Activated CD4-positive, alpha-beta T cell treated with anti-CD3 and anti-CD28 coated beads, Interleukin-2, amount 50 U/mL, for 16 hours (primary cell): Measurements from ENCODE around the gene CPED1.
"Not testable (repeated sequence)": the region's sequence is repeated elsewhere in the genome, so short reads cannot be mapped to it uniquely, and the experiment has no call there.

Experiments used
- DNase-seq: peaks from one replicate; pipeline ENCODE4 v3.0.0-alpha.2; 2020

CPED1 gene

DNA sequence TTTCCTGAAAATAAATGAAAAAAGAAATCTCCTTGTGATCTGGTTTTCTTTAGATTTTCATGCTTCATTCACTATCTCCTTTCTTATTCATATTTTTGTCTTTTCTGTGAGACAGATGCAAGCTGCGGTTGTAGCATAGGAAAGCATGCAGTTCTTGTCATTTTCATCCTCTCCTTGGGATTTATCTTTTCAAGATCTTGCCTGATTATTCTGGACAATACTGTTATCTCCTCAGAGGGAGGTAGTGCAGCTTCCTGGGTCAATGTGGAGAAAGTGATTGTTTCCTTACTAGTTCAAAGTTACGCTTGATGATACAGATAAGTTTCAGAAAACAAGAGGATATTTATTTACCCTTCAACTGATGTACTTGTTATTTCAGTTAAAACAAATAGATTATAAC lies 114.6 kb downstream of the CPED1 start:
- DNase-seq: no peak

- DNase-seq: no peak
Observed at GRCh38 chr7:121103579-121103978, 115.1 kb downstream of the CPED1 start.

GRCh38 chr7:121105262-121105661 lies 116.8 kb downstream of the CPED1 start:
- DNase-seq: no peak

DNA sequence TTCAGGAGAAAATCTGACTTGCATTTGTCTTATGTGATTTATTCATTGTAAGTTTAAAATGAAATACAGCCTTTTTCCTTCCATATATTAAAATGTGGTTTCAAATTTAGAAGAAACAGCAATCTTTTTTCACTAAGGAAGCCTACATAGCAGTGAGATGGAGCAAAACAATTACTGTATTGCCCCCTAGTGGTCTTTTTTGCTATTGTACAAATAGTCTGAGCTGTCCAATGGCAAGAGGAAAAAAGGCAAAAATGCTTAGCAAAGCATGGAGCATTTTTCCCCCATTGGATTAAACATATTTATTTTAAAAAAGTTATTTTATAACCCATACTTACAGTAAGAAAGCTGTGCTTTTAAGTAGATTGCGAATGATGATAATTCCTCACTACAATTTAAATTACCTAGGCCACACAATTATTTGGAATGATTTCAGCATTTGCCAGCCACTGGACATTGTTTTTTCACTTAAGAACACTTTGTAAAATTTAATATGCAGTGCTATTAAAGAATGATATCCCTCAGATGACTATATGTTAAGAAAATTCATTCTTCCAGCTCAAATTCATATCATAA lies 119.5 kb downstream of the CPED1 start:
- DNase-seq: peak; percentile 63

DNA sequence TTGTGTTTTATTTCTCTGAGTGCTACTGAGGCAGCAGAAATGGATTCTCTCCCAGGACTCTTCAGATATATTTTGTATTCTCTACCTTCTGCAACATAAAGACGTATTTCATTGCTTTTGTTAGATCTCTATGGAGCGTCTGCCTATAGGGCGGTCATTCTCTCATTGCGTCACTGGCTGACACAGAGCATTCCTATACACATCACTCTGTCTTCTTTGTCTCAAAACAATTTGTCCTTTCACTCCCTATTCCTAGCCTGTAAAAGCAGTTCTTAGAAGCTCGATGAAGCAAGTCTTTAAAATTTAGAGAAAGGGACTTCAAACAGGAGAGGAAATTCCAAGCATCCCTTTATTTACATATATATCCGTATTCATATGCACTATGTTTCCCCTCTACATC lies 120.6 kb downstream of the CPED1 start:
- no peak for DNase-seq

DNA sequence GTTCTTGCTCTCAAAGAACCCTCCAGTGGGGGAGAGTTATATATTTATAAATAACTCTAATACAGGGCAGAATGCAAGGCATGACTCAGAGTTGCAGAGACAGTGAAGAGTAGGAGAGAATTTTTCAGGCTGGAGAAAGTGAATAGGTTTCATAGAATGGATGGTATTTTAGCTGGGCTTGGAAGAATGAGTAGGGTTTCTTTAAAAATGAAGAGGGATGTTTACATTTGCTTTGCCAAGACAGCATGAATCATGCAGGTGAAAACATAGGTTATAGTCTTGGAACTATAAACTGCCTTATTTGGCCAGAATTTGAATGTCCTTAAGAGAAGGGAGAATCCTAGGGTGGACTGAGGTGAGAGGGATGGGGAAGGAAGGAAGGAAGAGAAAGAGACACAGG lies 124.8 kb downstream of the CPED1 start:
- DNase-seq: no peak

DNA sequence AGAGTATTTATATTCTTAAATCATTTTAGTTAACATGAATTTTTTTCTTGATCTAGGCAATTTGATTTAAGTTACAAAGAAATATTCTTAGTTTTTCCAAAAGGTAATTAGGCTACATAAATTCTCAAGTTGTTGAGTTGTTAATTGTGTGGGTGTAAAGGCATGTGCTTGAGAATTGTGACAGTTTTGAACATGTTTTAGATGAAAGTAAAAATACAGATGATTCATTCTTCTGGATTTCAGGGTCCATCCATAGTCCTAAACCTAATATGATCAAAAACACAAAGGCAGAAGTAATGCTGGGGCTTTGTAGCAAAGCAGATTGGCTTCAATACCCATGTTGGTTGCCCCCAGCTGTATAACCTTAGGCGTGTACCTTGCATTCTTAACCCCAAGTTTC lies 127.9 kb downstream of the CPED1 start:
- DNase-seq: no peak

- DNase-seq: no peak
Observed at GRCh38 chr7:121119047-121119446, 130.5 kb downstream of the CPED1 start.

DNA sequence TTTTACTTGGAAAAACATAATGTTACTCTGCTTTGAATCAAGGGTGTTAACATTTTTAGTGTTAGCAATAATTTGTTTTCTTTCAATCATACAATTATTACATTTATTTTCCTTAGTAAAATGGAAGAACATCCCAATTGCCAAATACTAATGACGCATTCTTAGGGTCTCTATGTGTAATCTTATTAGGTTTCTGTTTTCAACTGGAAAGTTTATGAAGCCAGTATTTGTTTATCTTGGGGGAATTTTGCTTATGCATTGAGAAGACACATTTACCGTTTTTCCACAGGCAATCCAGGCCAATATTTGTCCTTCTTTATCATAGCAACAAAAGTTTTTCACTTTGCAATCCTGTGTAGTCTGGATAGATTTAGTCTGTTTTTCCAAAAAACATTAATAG lies 134.5 kb downstream of the CPED1 start:
- DNase-seq: no peak

DNA sequence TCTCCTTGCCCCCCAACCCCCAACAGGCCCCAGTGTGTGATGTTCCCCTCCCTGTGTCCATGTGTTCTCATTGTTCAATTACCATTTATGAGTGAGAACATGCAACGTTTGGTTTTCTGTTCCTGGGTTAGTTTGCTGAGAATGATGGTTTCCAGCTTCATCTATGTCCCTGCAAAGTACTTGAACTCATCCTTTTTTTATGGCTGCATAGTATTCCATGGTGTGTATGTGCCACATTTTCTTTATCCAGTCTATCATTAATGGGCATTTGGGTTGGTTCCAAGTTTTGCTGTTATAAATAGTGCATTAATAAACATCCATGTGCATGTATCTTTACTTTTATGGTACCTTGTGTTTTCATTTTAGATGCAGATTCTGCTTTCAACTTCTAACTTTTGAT lies 136.9 kb downstream of the CPED1 start:
- not testable (repeated sequence) for DNase-seq

DNA sequence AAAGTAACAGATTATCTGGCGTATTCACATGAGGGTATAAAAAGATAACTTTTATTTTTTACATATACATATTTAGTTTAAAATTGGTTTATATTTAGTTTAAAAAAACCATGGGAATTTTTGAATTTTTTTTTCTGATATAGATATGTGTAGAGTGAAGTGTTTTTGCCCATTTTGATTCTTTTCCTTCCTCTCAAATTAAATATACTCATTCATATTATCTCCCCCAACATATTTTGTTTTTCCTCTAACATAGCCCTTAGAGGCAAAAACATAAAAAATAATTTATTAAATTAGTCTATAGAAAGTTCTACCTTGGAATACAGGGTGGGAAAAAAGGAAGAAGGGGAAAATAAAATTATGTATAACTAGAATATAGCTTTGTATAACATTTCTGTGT lies 137.7 kb downstream of the CPED1 start:
- DNase-seq: no peak

DNA sequence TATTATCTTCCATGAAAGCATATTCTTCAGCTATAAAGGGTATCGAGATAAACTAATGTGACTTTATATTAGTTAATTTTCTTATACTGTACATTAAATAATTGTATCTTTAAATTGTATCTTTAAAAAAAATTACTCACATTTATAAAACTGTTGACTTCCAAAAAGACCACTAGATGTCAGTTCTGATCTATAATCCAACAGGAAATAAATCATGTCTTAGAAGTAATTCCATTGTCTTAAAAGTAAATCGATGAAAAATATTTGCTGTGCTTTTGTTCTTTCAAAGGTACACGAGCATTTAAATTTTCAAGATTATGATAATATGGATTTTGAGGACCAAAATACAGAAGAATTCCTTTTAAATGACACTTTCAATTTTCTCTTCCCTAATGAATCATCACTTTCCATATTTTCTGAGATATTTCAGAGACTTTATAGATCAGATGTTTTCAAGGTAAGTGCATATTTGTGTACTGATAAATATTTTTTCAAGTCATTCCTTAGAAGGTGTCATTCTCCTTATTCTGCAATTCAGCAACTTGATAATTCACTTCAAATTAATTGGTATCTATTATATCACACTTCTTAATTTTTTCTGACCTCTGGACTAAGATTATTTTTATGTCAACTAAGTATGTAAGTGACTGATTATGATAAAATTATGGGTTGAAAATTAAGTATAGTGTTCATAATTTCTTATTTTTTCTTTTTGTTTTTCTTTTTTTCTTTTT lies 138.5 kb downstream of the CPED1 start:
- DNase-seq: no peak

DNA sequence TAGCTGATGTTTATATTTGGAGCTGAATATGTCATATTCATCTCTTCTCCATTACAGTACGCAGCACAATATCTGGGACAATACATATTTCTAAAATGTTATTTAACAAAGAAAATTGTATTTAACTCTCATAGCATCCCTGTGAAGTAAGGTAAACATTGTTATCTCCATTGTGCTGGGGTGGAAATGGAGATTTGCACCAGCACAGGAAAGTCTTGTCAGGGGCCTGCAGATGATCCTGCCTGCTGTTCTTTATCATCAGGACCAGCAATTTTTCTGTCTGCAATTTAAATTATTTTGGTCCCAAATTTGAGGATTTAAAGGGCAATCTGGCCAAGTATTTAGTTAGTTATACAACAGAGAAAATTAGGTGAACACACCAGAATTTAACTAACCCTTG lies 144.4 kb downstream of the CPED1 start:
- no peak for DNase-seq

- DNase-seq: no peak
Observed at GRCh38 chr7:121133444-121133843, 144.9 kb downstream of the CPED1 start.

- no peak for DNase-seq
Observed at GRCh38 chr7:121137580-121137979, 149.1 kb downstream of the CPED1 start.

GRCh38 chr7:121138262-121138933 lies 149.9 kb downstream of the CPED1 start:
- DNase-seq: peak; percentile 39

- DNase-seq: no peak
Observed at GRCh38 chr7:121139427-121139826, 150.9 kb downstream of the CPED1 start.

DNA sequence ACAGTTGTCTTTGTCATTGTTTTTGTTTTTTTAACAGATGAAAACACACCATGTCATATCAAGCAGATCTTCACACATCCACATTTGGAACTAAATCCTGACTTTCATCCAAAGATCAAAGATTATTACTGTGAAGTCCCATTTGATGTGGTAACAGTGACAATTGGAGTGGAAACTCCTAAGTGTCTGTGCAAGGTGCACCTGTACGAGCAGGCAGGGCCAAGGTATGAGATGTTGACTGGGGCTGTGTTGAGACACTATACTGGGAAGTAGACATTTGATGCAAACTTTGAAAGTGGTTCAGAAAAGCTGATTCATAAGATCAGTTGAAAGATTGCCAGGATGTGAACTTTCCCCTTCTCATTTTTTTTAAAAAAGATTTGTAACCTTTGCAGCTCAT lies 152.3 kb downstream of the CPED1 start:
- DNase-seq: no peak

GRCh38 chr7:121151774-121152221 lies 163.3 kb downstream of the CPED1 start:
- no peak for DNase-seq

- no peak for DNase-seq
Observed at GRCh38 chr7:121153411-121153810, 164.9 kb downstream of the CPED1 start.

GRCh38 chr7:121153995-121154394 lies 165.5 kb downstream of the CPED1 start:
- DNase-seq: no peak

- no peak for DNase-seq
Observed at GRCh38 chr7:121156825-121157224, 168.3 kb downstream of the CPED1 start.

GRCh38 chr7:121157341-121157751 lies 168.8 kb downstream of the CPED1 start:
- no peak for DNase-seq

DNA sequence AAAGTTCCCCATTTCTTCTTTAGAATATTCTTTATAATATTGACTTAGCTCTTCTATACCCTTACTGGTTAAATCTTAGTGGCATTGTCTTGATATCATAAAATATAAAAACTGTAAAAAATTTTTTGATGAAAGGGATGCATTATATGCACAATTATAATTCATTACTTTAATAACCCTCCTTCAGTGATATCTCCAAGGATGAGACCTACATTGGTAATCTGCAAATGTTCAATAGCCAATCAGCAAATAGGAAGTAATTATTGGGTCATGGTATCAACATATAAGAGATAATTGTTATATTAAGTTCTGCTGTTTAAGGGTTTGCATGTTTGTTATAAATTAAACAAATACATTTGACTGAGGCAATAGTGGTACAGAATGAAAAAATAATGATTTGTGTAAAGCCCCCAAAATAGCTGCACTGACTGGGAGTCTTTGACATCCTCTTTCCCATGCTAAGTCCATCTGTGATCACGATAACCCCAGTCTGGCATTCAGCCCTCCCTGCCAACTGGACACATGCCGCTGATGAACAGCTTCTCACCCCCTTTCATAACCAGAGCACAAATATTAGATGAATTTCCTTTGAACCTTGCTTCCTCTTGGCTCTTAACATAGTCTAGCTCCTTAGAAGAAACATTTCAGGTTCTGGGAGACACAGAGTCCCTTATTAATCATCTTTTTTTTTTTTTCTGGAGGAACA lies 169.5 kb downstream of the CPED1 start:
- DNase-seq: no peak
